C1 segment of cervical spinal cord (tissue), 14 donors: Measurements from ENCODE around the gene HYDIN.
"Not testable (repeated sequence)": the region's sequence is repeated elsewhere in the genome, so short reads cannot be mapped to it uniquely, and the experiment has no call there.

Source experiments
- DNase-seq, 14 donors: peaks; one replicate each; lab custom pipeline; 2025; lab: John Stamatoyannopoulos, UW

Gene HYDIN

GRCh38 chr16:71225145-71225544, 5.4 kb downstream of the HYDIN start:
- DNase-seq: no peak

GRCh38 chr16:71218306-71218963, 12.1 kb downstream of the HYDIN start:
- no peak for DNase-seq

- no peak for DNase-seq
Observed at GRCh38 chr16:71217506-71217905, 13.0 kb downstream of the HYDIN start.

- DNase-seq: no peak
Observed at GRCh38 chr16:71216714-71217113, 13.8 kb downstream of the HYDIN start.

GRCh38 chr16:71214746-71215381, 15.7 kb downstream of the HYDIN start:
- no peak for DNase-seq

GRCh38 chr16:71205482-71206131, 24.9 kb downstream of the HYDIN start:
- DNase-seq: peak in 7 of 14 donors; percentile 2 to 37 (median 8)

- no peak for DNase-seq
Observed at GRCh38 chr16:71203631-71204030, 26.9 kb downstream of the HYDIN start.

- DNase-seq: no peak
Observed at GRCh38 chr16:71201556-71201955, 29.0 kb downstream of the HYDIN start.

- DNase-seq: no peak
Observed at GRCh38 chr16:71201054-71201453, 29.5 kb downstream of the HYDIN start.

- no peak for DNase-seq
Observed at GRCh38 chr16:71198408-71198807, 32.1 kb downstream of the HYDIN start.

- no peak for DNase-seq
Observed at GRCh38 chr16:71192387-71192786, 38.1 kb downstream of the HYDIN start.

- no peak for DNase-seq
Observed at GRCh38 chr16:71188956-71189712, 41.4 kb downstream of the HYDIN start.

- no peak for DNase-seq
Observed at GRCh38 chr16:71185347-71185746, 45.2 kb downstream of the HYDIN start.

GRCh38 chr16:71179569-71179968, 51.0 kb downstream of the HYDIN start:
- DNase-seq: no peak

GRCh38 chr16:71172481-71173207, 57.9 kb downstream of the HYDIN start:
- DNase-seq: no peak

GRCh38 chr16:71161007-71161406, 69.5 kb downstream of the HYDIN start:
- DNase-seq: not testable (repeated sequence)

- DNase-seq: not testable (repeated sequence)
Observed at GRCh38 chr16:71157278-71157677, 73.2 kb downstream of the HYDIN start.

- DNase-seq: not testable (repeated sequence)
Observed at GRCh38 chr16:71153329-71153728, 77.2 kb downstream of the HYDIN start.

- DNase-seq: not testable (repeated sequence)
Observed at GRCh38 chr16:71151654-71152053, 78.9 kb downstream of the HYDIN start.

- DNase-seq: not testable (repeated sequence)
Observed at GRCh38 chr16:71143246-71143645, 87.3 kb downstream of the HYDIN start.

- DNase-seq: not testable (repeated sequence)
Observed at GRCh38 chr16:71110565-71110964, 120.0 kb downstream of the HYDIN start.
